Natural killer cell (primary cell): Measurements from ENCODE around the gene LDLRAD4. TPM values are rescaled to one million over a fixed set of nuclear protein-coding genes. Genes with fewer than 3 reads are reported as not detected.

Experiments used
- ATAC-seq, 3 donors: fragments of 150-1000 bp in 2 of 3; fragments of 200-7000 bp in 1 of 3; cut with Tn5 transposase; 1 replicate in 1 of 3; 2 replicates in 2 of 3; pipeline ENCODE4 v1.10.0; 2021; ENCODE audit warnings: mild to moderate bottlenecking in 2 of 3, moderate library complexity in 2 of 3
- DNase-seq, 2 donors: peaks; one replicate each; pipeline versions ENCODE4 v3.0.0 to v3.0.0-alpha.2; 2013 to 2021; ENCODE audit warnings: mixed read lengths in 1 of 2
- H3K27ac ChIP-seq: one replicate; pipeline ENCODE4 v1.5.1; 2013; ENCODE audit warnings: mild to moderate bottlenecking, low read length
- H3K27me3 ChIP-seq: one replicate; pipeline ENCODE4 v1.6.1; 2013; ENCODE audit warnings: low read length; ENCODE audit not compliant: control insufficient read depth, insufficient read depth
- H3K36me3 ChIP-seq: one replicate; pipeline ENCODE4 v1.6.1; 2013; ENCODE audit warnings: low read length; ENCODE audit not compliant: control insufficient read depth, insufficient read depth
- H3K4me1 ChIP-seq: one replicate; pipeline ENCODE4 v1.6.1; 2013; ENCODE audit warnings: low read length; ENCODE audit not compliant: control insufficient read depth, insufficient read depth
- H3K4me3 ChIP-seq: one replicate; pipeline ENCODE4 v1.5.1; 2013; ENCODE audit warnings: low read length
- H3K9me3 ChIP-seq: one replicate; pipeline ENCODE4 v1.6.1; 2013; ENCODE audit warnings: low read length; ENCODE audit not compliant: control insufficient read depth, insufficient read depth
- H3K27ac Mint-ChIP-seq, 2 donors: one replicate each; pipeline ENCODE4 v1.8.0; 2022; ENCODE audit warnings: mild to moderate bottlenecking in 2 of 2, mixed read lengths in 2 of 2, moderate library complexity in 1 of 2
- H3K27me3 Mint-ChIP-seq, 2 donors: one replicate each; pipeline ENCODE4 v1.8.0; 2022; ENCODE audit warnings: low read depth in 2 of 2, mixed read lengths in 2 of 2
- H3K36me3 Mint-ChIP-seq: one replicate; pipeline ENCODE4 v1.8.0; 2022; ENCODE audit warnings: mixed read lengths
- H3K4me1 Mint-ChIP-seq, 2 donors: one replicate each; pipeline ENCODE4 v1.8.0; 2022; ENCODE audit warnings: mixed read lengths in 2 of 2
- H3K4me3 Mint-ChIP-seq: one replicate; pipeline ENCODE4 v1.8.0; 2022; ENCODE audit warnings: mild to moderate bottlenecking, moderate library complexity, mixed read lengths
- H3K9me3 Mint-ChIP-seq, 2 donors: one replicate each; pipeline ENCODE4 v1.8.0; 2022; ENCODE audit warnings: mixed read lengths in 2 of 2
- CTCF ChIP-seq: fragments of 200-600 bp; IDR thresholded peaks from one replicate; pipeline ENCODE4 v1.8.0; 2022; ENCODE audit warnings: antibody characterized with exemption
- WGBS: methylation state at CpG from one replicate; pipeline ENCODE4 v1.1.7; 2013; ENCODE audit warnings: missing lambda C conversion rate; ENCODE audit not compliant: insufficient coverage; 5-methylcytosine and 5-hydroxymethylcytosine counted together
- intact Hi-C: fragments of 100-400 bp; cut with micrococcal nuclease; formaldehyde crosslinking; loops from one replicate; pipeline ENCODE4 v1.14.2; 2022
- total RNA-seq, 4 donors: library from RNA; stranded (reverse); fragments of 120-200 nt in 1 of 4; gene quantifications; one replicate each; pipeline versions ENCODE4 v1.2.3 to v1.2.4, GENCODE V29; 2013 to 2022

LDLRAD4 gene
- total RNA-seq, 3 donors from 2014 or later (not counting 1 experiment from before 2014, with no cell fraction given): 24.0 to 36.3 (median 29.2) TPM

- Mint-ChIP-seq H3K27me3 (no peaks in the 10 kb centered on the region), H3K27ac (no peak overlapping the region), H3K9me3 (no peaks in the 10 kb centered on the region), H3K36me3 (no peaks in the 10 kb centered on the region), H3K4me3 (no peak overlapping the region), H3K4me1 (no peaks in the 10 kb centered on the region)
- H3K4me3 ChIP-seq: no peak overlapping the region
- ATAC-seq (no peak), DNase-seq (no peak)
- H3K9me3 ChIP-seq: no peaks in the 10 kb centered on the region
- no peaks in the 10 kb centered on the region for H3K36me3 ChIP-seq
- no peak overlapping the region for H3K27ac ChIP-seq
- WGBS: 89% methylated on average over 11 of the region's 11 CpGs
- H3K4me1 ChIP-seq: peaks cover 6% of the 10 kb centered on the region
- no peaks in the 10 kb centered on the region for H3K27me3 ChIP-seq
- intact Hi-C loops: no loop called here
- TF ChIP-seq CTCF: no peak
Measured at GRCh38 chr18:13418013-13418710, 199.6 kb downstream of the LDLRAD4 start.

- Mint-ChIP-seq H3K27me3 (no peaks in the 10 kb centered on the region), H3K9me3 (no peaks in the 10 kb centered on the region), H3K27ac (no peak overlapping the region), H3K4me3 (no peak overlapping the region), H3K36me3 (no peaks in the 10 kb centered on the region), H3K4me1 (no peaks in the 10 kb centered on the region)
- Histone ChIP-seq H3K4me3 (no peak overlapping the region), H3K27ac (no peak overlapping the region), H3K36me3 (no peaks in the 10 kb centered on the region), H3K9me3 (no peaks in the 10 kb centered on the region), H3K4me1 (peaks cover 6% of the 10 kb centered on the region), H3K27me3 (no peaks in the 10 kb centered on the region)
- intact Hi-C loops: no loop called here
- WGBS: 83% methylated on average over 19 of the region's 19 CpGs
- no peak for DNase-seq
- ATAC-seq: no peak
- no peak for TF ChIP-seq CTCF
Measured at GRCh38 chr18:13420969-13421686, 202.6 kb downstream of the LDLRAD4 start.

- no peak for TF ChIP-seq CTCF
- H3K27ac Mint-ChIP-seq: no peak overlapping the region
- H3K36me3 ChIP-seq: no peaks in the 10 kb centered on the region
- H3K4me1 ChIP-seq: peaks cover 6% of the 10 kb centered on the region
- H3K4me3 Mint-ChIP-seq: no peak overlapping the region
- H3K36me3 Mint-ChIP-seq: no peaks in the 10 kb centered on the region
- no peaks in the 10 kb centered on the region for H3K9me3 Mint-ChIP-seq
- DNase-seq (no peak), ATAC-seq (no peak)
- no peaks in the 10 kb centered on the region for H3K27me3 ChIP-seq
- intact Hi-C loops: no loop called here
- H3K27me3 Mint-ChIP-seq: no peaks in the 10 kb centered on the region
- WGBS: 96% methylated on average over 5 of the region's 5 CpGs
- no peaks in the 10 kb centered on the region for H3K9me3 ChIP-seq
- no peak overlapping the region for H3K4me3 ChIP-seq
- H3K4me1 Mint-ChIP-seq: no peaks in the 10 kb centered on the region
- no peak overlapping the region for H3K27ac ChIP-seq
Measured at GRCh38 chr18:13422541-13423147, 204.1 kb downstream of the LDLRAD4 start.
